Fibroblast of the aortic adventitia (primary cell): ENCODE data around the gene TNFAIP2. TPM values are rescaled to one million over a fixed set of nuclear protein-coding genes. Genes with fewer than 3 reads are reported as not detected.

ENCODE experiments used
- DNase-seq: peaks from one replicate; pipeline ENCODE4 v3.0.0-alpha.2; 2010; ENCODE audit warnings: low read depth
- H3K4me3 ChIP-seq: 2 replicates; pipeline ENCODE4 v1.5.1; 2011; ENCODE audit warnings: low read depth, mild to moderate bottlenecking, control low read depth, low read length, moderate library complexity
- CTCF ChIP-seq: IDR thresholded peaks from 2 replicates; pipeline ENCODE4 v1.5.1; 2011; ENCODE audit warnings: mild to moderate bottlenecking, low read length, control low read depth, inconsistent platforms; ENCODE audit not compliant: insufficient read depth
- total RNA-seq: library from RNA; depleted of rRNA; stranded (reverse); fragments of >200 nt; gene quantifications from 2 replicates; pipeline ENCODE4 v1.2.3, GENCODE V29; 2012; ENCODE audit warnings: low replicate concordance

Gene TNFAIP2
- total RNA-seq, 1 donor = 44.5 TPM

- TF ChIP-seq CTCF = no peak
- no peak overlapping the region for H3K4me3 ChIP-seq
- no peak for DNase-seq
These were observed 28.0 kb upstream of the TNFAIP2 start for GRCh38 chr14:103095210-103095778.

GRCh38 chr14:103096387-103096786 lies 26.9 kb upstream of the TNFAIP2 start:
- no peak for DNase-seq
- TF ChIP-seq CTCF = no peak
- H3K4me3 ChIP-seq = no peak overlapping the region

- no peak for DNase-seq
- no peak for TF ChIP-seq CTCF
- no peak overlapping the region for H3K4me3 ChIP-seq
These were observed 25.8 kb upstream of the TNFAIP2 start for GRCh38 chr14:103097244-103097993.

GRCh38 chr14:103097994-103098957 lies 25.0 kb upstream of the TNFAIP2 start:
- TF ChIP-seq CTCF = no peak
- H3K4me3 ChIP-seq = no peak overlapping the region
- no peak for DNase-seq

GRCh38 chr14:103099081-103099732 lies 24.1 kb upstream of the TNFAIP2 start:
- no peak for TF ChIP-seq CTCF

GRCh38 chr14:103099733-103100280 lies 23.5 kb upstream of the TNFAIP2 start:
- no peak overlapping the region for H3K4me3 ChIP-seq
- no peak for TF ChIP-seq CTCF
- no peak for DNase-seq

More at GRCh38 chr14:103099081-103099732, 24.1 kb upstream of the TNFAIP2 start:
- no peak overlapping the region for H3K4me3 ChIP-seq
- DNase-seq = no peak
